A549 treated with RU486 at 1 μM for 4 hours (cell line): ENCODE results near the gene LSM3. TPM values are rescaled to one million over a fixed set of nuclear protein-coding genes. Genes with fewer than 3 reads are reported as not detected.

Experiments used
- total RNA-seq: library from RNA; stranded (reverse); fragments of 200-300 nt; extraction: Qiagen RNA extraction; gene quantifications from 5 replicates; pipeline ENCODE4 v1.2.3, GENCODE V29; 2022; ENCODE audit warnings: low read depth

The LSM3 gene
- total RNA-seq: 19.7 to 30.1 TPM (median 20.9 TPM) in 5 replicates

DNA sequence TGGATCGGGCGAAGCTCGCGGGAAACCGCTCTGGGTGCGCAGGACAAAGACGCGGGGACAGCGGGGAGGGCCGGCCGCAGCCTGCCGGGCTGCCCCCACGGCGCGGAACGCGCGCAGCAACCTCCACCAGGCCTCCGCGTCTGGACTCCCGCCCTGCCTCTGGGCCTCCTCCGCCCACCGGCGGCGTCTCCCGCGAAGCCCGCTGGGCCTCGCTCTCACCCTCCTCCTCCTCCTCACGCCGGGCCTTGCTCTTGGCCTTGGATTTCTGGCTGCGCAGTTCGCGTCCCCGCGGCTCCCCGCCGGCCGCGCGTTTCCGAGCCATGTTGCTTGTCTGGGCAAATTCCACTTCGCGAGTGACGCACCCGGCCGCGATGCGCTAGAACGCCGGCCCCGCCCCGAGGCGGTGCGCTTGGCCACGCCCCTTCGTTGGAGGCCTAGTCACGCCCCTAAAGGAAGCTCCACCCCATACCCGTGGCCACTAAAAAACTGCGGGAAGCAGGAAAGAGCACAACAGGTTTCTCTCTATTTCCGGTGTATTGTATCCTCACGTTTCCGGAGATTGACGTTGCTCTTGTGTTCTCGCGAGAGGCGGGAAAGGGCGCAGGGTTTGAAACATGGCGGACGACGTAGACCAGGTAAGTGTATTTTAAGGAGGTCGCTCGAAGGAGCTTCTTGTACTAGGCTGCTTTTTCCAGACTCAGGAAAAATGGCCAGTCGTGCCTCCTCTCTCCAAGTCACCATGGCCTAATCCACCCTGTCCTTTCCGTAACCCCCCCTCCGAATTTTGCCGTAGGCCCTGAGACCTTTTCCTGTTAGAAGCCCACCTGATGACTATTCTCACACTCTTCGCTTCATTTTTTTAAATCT, at the start of gene LSM3, which contains the start of gene XPC:
TSS of gene LSM3 (plus strand) at position 571 of the 867 bp plus-strand sequence. CDS start at position 615, 44 bp downstream.
TSS of gene XPC (minus strand) at position 355 of the 867 bp plus-strand sequence. CDS start at position 322, 33 bp downstream.

Other genes starting within 250 kb of the LSM3 start
- 33.7 to 41.1 TPM (median 39.4 TPM) in 5 replicates for gene CHCHD4, start 53.9 kb upstream of the LSM3 start, total RNA-seq
- gene TMEM43, start 53.8 kb upstream of the LSM3 start, total RNA-seq: 63.9 to 82.9 TPM (median 79.2 TPM) in 5 replicates
- gene XPC, start 216 bp upstream of the LSM3 start, total RNA-seq: 25.7 to 33.0 TPM (median 31.9 TPM) in 5 replicates
- 79.2 to 109 TPM (median 102 TPM) in 5 replicates for gene SLC6A6, start 223.8 kb downstream of the LSM3 start, total RNA-seq